IMR-90 (cell line): Measurements from ENCODE around the gene DNAJC2. TPM values are rescaled to one million over a fixed set of nuclear protein-coding genes. Genes with fewer than 3 reads are reported as not detected.

Experiments
- ATAC-seq: fragments of 200-7000 bp; cut with Tn5 transposase; 2 replicates; pipeline ENCODE4 v1.9.1; 2020; ENCODE audit warnings: low read depth, mild to moderate bottlenecking, moderate library complexity
- BruUV-seq: library from RNA; stranded (reverse); fragments of 400-500 nt; replicated peaks from 2 replicates; lab custom pipeline; 2021; lab: Mats Ljungman, UMichigan
- CTCF ChIA-PET: fragments of 300-600 bp; formaldehyde crosslinking; extraction: SDS; loops from one replicate; lab custom pipeline; 2021; ENCODE audit warnings: antibody characterized with exemption; lab: Yijun Ruan, JAX
- POLR2A ChIA-PET: fragments of 300-600 bp; sonication (Branson Sonifier 250); formaldehyde crosslinking; loops from one replicate; lab custom pipeline; 2022; ENCODE audit warnings: antibody characterized with exemption; ENCODE audit not compliant: unreplicated experiment; lab: Charles Lee
- DNase-seq: peaks from one replicate; pipeline ENCODE4 v3.0.0; 2013
- H2AFZ ChIP-seq: replicated peaks from 2 replicates; pipeline ENCODE3; 2013; ENCODE audit warnings: low read length, mild to moderate bottlenecking; ENCODE audit not compliant: poor library complexity
- H2AK5ac ChIP-seq: 2 replicates; pipeline ENCODE4 v1.6.1; 2013; ENCODE audit warnings: low read depth, low read length, inconsistent platforms
- H2AK9ac ChIP-seq: replicated peaks from 2 replicates; pipeline ENCODE3; 2013; ENCODE audit warnings: mild to moderate bottlenecking, low read depth, low read length, moderate library complexity; ENCODE audit not compliant: poor library complexity
- H2BK120ac ChIP-seq: 2 replicates; pipeline ENCODE4 v1.6.1; 2013; ENCODE audit warnings: low read depth, low read length, inconsistent platforms
- H2BK15ac ChIP-seq: 3 replicates; pipeline ENCODE4 v1.6.1; 2013; ENCODE audit warnings: low read depth, low read length, inconsistent platforms
- H2BK20ac ChIP-seq: 2 replicates; pipeline ENCODE4 v1.6.1; 2013; ENCODE audit warnings: low read depth, mild to moderate bottlenecking, inconsistent platforms, low read length, moderate library complexity
- H2BK5ac ChIP-seq: 2 replicates; pipeline ENCODE4 v1.6.1; 2013; ENCODE audit warnings: mild to moderate bottlenecking, low read depth, low read length, inconsistent platforms; ENCODE audit not compliant: poor library complexity, severe bottlenecking
- H3K14ac ChIP-seq: replicated peaks from 2 replicates; pipeline ENCODE4 v1.6.1; 2013; ENCODE audit warnings: low read depth, low read length, inconsistent platforms
- H3K18ac ChIP-seq: 2 replicates; pipeline ENCODE4 v1.6.1; 2013; ENCODE audit warnings: low read depth, low read length, control low read depth
- H3K23ac ChIP-seq: 2 replicates; pipeline ENCODE4 v1.6.1; 2013; ENCODE audit warnings: low read depth, low read length, inconsistent platforms
- H3K27ac ChIP-seq: 2 replicates; pipeline ENCODE4 v1.5.1; 2013; ENCODE audit warnings: mild to moderate bottlenecking, control low read depth, low read length; ENCODE audit not compliant: insufficient read depth
- H3K27me3 ChIP-seq: 2 replicates; pipeline ENCODE4 v1.6.1; 2013; ENCODE audit warnings: low read length; ENCODE audit not compliant: control insufficient read depth, insufficient read depth
- H3K36me3 ChIP-seq: 2 replicates; pipeline ENCODE4 v1.6.1; 2013; ENCODE audit warnings: low read length, mixed read lengths; ENCODE audit not compliant: control insufficient read depth, insufficient read depth
- H3K4ac ChIP-seq: 2 replicates; pipeline ENCODE4 v1.6.1; 2013; ENCODE audit warnings: low read depth, low read length, inconsistent platforms
- H3K4me1 ChIP-seq: 2 replicates; pipeline ENCODE4 v1.6.1; 2013; ENCODE audit warnings: low read length, mixed read lengths; ENCODE audit not compliant: control insufficient read depth, insufficient read depth
- H3K4me2 ChIP-seq: 2 replicates; pipeline ENCODE4 v1.6.1; 2013; ENCODE audit warnings: low read depth, mild to moderate bottlenecking, control low read depth, low read length, moderate library complexity
- H3K4me3 ChIP-seq: 2 replicates; pipeline ENCODE4 v1.5.1; 2013; ENCODE audit warnings: low read depth, mild to moderate bottlenecking, control low read depth, low read length, moderate library complexity; ENCODE audit not compliant: insufficient read depth
- H3K56ac ChIP-seq: 2 replicates; pipeline ENCODE4 v1.6.1; 2013; ENCODE audit warnings: low read length, inconsistent platforms; ENCODE audit not compliant: insufficient read depth; ENCODE audit errors: extremely low read depth
- H3K79me1 ChIP-seq, 2 experiments: 2 replicates each; pipeline ENCODE4 v1.6.1; 2013; ENCODE audit warnings: low read length in 2 of 2, inconsistent platforms in 1 of 2, low read depth in 1 of 2
- H3K9ac ChIP-seq: 2 replicates; pipeline ENCODE4 v1.6.1; 2013; ENCODE audit warnings: low read depth, low read length, control low read depth
- H3K9me1 ChIP-seq: 2 replicates; pipeline ENCODE4 v1.6.1; 2013; ENCODE audit warnings: low read length, inconsistent platforms; ENCODE audit not compliant: insufficient read depth
- H3K9me3 ChIP-seq: 2 replicates; pipeline ENCODE4 v1.6.1; 2013; ENCODE audit warnings: low read length; ENCODE audit not compliant: control insufficient read depth, insufficient read depth
- H4K20me1 ChIP-seq: 2 replicates; pipeline ENCODE4 v1.6.1; 2013; ENCODE audit warnings: low read length, inconsistent platforms; ENCODE audit not compliant: insufficient read depth
- H4K5ac ChIP-seq: 2 replicates; pipeline ENCODE4 v1.6.1; 2013; ENCODE audit warnings: mild to moderate bottlenecking, low read depth, low read length, control low read depth
- H4K8ac ChIP-seq, 2 experiments: 2 replicates each; pipeline ENCODE4 v1.6.1; 2013; ENCODE audit warnings: low read depth in 2 of 2, low read length in 2 of 2, control low read depth in 1 of 2, inconsistent platforms in 1 of 2
- H4K91ac ChIP-seq: 2 replicates; pipeline ENCODE4 v1.6.1; 2013; ENCODE audit warnings: low read depth, low read length, inconsistent platforms; ENCODE audit not compliant: insufficient read depth
- FOS ChIP-seq: fragments of 150-350 bp; IDR thresholded peaks from 2 replicates; pipeline ENCODE4 v1.6.1; 2016; ENCODE audit warnings: low read depth, low read length
- RFX5 ChIP-seq: IDR thresholded peaks from 2 replicates; pipeline ENCODE4 v1.8.0; 2012; ENCODE audit warnings: low read depth, mild to moderate bottlenecking, low read length, moderate library complexity
- WGBS, 2 experiments: methylation state at CpG; one replicate each; pipeline versions ENCODE4 v1.1.5 to v1.1.7; 2013; ENCODE audit warnings: missing lambda C conversion rate in 2 of 2; ENCODE audit not compliant: insufficient read length in 1 of 2; ENCODE audit errors: extremely low coverage in 2 of 2; 5-methylcytosine and 5-hydroxymethylcytosine counted together
- dilution Hi-C: fragments of 300-500 bp; cut with HindIII; formaldehyde crosslinking; loops from one replicate; pipeline ENCODE4 v1.14.3; 2018; ENCODE audit warnings: low sequenced_read_pairs; ENCODE audit not compliant: unreplicated experiment
- in situ Hi-C: fragments of 300-500 bp; cut with MboI; formaldehyde crosslinking; loops from 3 replicates; pipeline ENCODE4 v1.14.3; 2019; ENCODE audit warnings: low sequenced_read_pairs, inconsistent platforms, mixed read lengths
- intact Hi-C: fragments of 100-400 bp; cut with micrococcal nuclease; formaldehyde crosslinking; loops from 2 replicates; pipeline ENCODE4 v1.10.0; 2022
- polyA plus RNA-seq, 3 experiments: library from polyadenylated mRNA; depleted of rRNA; stranded (reverse); fragments of >200 nt; gene quantifications; 2 replicates each; pipeline ENCODE4 v1.2.3, GENCODE V29; 2012; ENCODE audit warnings: low replicate concordance in 1 of 3
- total RNA-seq: library from RNA; depleted of rRNA; stranded (reverse); fragments of >200 nt; gene quantifications from 2 replicates; pipeline ENCODE4 v1.2.3, GENCODE V29; 2012

The DNAJC2 gene
- total and polyA plus RNA-seq, 2 of the 4 experiments (the other 2 are of a cell fraction): 17.5 to 22.4 TPM

DNA sequence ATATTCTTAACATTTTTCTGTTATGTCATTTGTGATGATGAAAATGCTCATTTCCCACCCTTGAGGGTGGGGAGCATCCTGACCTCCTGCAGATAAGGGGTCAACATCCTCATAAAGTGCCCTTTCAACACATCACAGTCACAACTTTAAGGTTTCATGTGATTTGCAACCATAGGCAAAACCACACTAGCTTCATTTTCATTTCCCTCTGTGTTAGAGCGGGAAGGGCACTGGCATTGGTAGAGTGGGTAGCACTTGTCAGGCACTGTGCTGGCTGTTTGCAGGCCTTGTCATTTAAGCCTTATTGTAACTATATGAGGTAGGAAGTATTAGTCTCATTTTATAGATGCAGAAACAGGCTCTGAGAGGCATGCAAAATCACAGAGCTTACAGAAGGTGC, 42.7 kb upstream of the DNAJC2 start:
- Histone ChIP-seq H3K56ac (no peak overlapping the region), H4K91ac (no peak overlapping the region), H3K14ac (no peak overlapping the region), H3K27me3 (peaks cover 5% of the 10 kb centered on the region), H2BK20ac (no peak overlapping the region), H3K9me1 (no peaks in the 10 kb centered on the region), H3K4ac (no peak overlapping the region), H2BK120ac (no peak overlapping the region), H3K4me3 (no peak overlapping the region), H3K4me2 (no peak overlapping the region), H2AK5ac (no peak overlapping the region), H2BK5ac (no peak overlapping the region), H2AFZ (no peak overlapping the region), H3K23ac (no peak overlapping the region), H3K27ac (no peak overlapping the region), H3K79me1 (no peaks in the 10 kb centered on the region), H4K8ac (no peak overlapping the region), H4K5ac (no peak overlapping the region), H3K4me1 (no peaks in the 10 kb centered on the region), H2BK15ac (no peak overlapping the region), H3K9ac (no peak overlapping the region), H4K20me1 (no peaks in the 10 kb centered on the region), H3K9me3 (no peaks in the 10 kb centered on the region), H2AK9ac (no peak overlapping the region), H3K36me3 (no peaks in the 10 kb centered on the region), H3K18ac (no peak overlapping the region)
- WGBS, 2 experiments: no CpG with 5 or more reads among the region's 1 CpG
- TF ChIP-seq RFX5 (no peak), FOS (no peak)
- no peak for ATAC-seq
- intact Hi-C loops (no loop called here), dilution Hi-C loops (no loop called here), in situ Hi-C loops (no loop called here)
- ChIA-PET CTCF (no interaction called here), POLR2A (no interaction called here)
- DNase-seq: no peak
- no TSS peak for BruUV-seq
